ENCODE measurements around the gene FLT3LG. TPM values are rescaled to one million over a fixed set of nuclear protein-coding genes. Genes with fewer than 3 reads are reported as not detected.

FLT3LG gene
- total and polyA plus RNA-seq, 9 of the 15 experiments (the other 6 are each of a cell fraction or from before 2014, with no cell fraction given), result 0.31 to 6.4 (median 1.1) TPM

GRCh38 chr19:49473868-49474541 is at the start of gene FLT3LG (continued):
- TF ChIP-seq ZNF407 (IDR thresholded peaks at IDR 0.05; ENCODE audit: low read depth) (no peak), ZNF551 (CRISPR knock-in tag; IDR thresholded peaks at IDR 0.05) (no peak), BRF1 (IDR thresholded peaks at IDR 0.05; ENCODE audit: borderline replicate concordance, extremely low read depth, insufficient read length) (no peak), ZNF232 (CRISPR knock-in tag; IDR thresholded peaks at IDR 0.05) (0 out of 2 replicates have a peak, but pooled peaks have one; percentile 34), RBBP5 (IDR thresholded peaks at IDR 0.05; ENCODE audit: borderline replicate concordance, insufficient read depth, low read length, poor library complexity, severe bottlenecking) (peak; percentile 48), PBX2 (CRISPR knock-in tag; IDR thresholded peaks at IDR 0.05; ENCODE audit: low read depth) (no peak), PBX2 (tag; conservative IDR thresholded peaks at IDR 0.05; ENCODE audit: low read depth) (no peak), ZNF3 (CRISPR knock-in tag; IDR thresholded peaks at IDR 0.05) (no peak)
